SIG-M5 treated with dmso at 0.1 percent for 504 hours (cell line): Measurements from ENCODE around the gene MAPKAPK2.

Experiments
- DNase-seq: peaks from one replicate; lab custom pipeline; 2025; ENCODE audit not compliant: unreplicated experiment; lab: John Stamatoyannopoulos, UW

Gene MAPKAPK2

GRCh38 chr1:206717674-206717989 lies 32.9 kb downstream of the MAPKAPK2 start:
- no peak for DNase-seq

- no peak for DNase-seq
Observed at GRCh38 chr1:206719169-206719839, 34.6 kb downstream of the MAPKAPK2 start.

GRCh38 chr1:206721454-206721853 lies 36.7 kb downstream of the MAPKAPK2 start:
- no peak for DNase-seq

GRCh38 chr1:206722751-206723461 lies 38.2 kb downstream of the MAPKAPK2 start:
- no peak for DNase-seq

- DNase-seq = no peak
Observed at GRCh38 chr1:206723462-206723804, 38.7 kb downstream of the MAPKAPK2 start.

GRCh38 chr1:206723805-206724472 lies 39.2 kb downstream of the MAPKAPK2 start:
- DNase-seq = peak; percentile 64

- peak; percentile 80 for DNase-seq
Observed at GRCh38 chr1:206725109-206725963, 40.6 kb downstream of the MAPKAPK2 start.

GRCh38 chr1:206727981-206728696 lies 43.4 kb downstream of the MAPKAPK2 start:
- DNase-seq = no peak

- DNase-seq = no peak
Observed at GRCh38 chr1:206728697-206728987, 43.9 kb downstream of the MAPKAPK2 start.

GRCh38 chr1:206729050-206729449 lies 44.3 kb downstream of the MAPKAPK2 start:
- DNase-seq = no peak

GRCh38 chr1:206729507-206729906 lies 44.8 kb downstream of the MAPKAPK2 start:
- DNase-seq = no peak

- no peak for DNase-seq
Observed at GRCh38 chr1:206732508-206732907, 47.8 kb downstream of the MAPKAPK2 start.

GRCh38 chr1:206732992-206733391 lies 48.3 kb downstream of the MAPKAPK2 start:
- no peak for DNase-seq

- DNase-seq = peak; percentile 67
Observed at GRCh38 chr1:206734499-206735142, 49.9 kb downstream of the MAPKAPK2 start.

- DNase-seq = no peak
Observed at GRCh38 chr1:206735553-206736031, 50.9 kb downstream of the MAPKAPK2 start.

GRCh38 chr1:206736878-206737728 lies 52.4 kb downstream of the MAPKAPK2 start:
- no peak for DNase-seq

- no peak for DNase-seq
Observed at GRCh38 chr1:206737729-206738201, 53.1 kb downstream of the MAPKAPK2 start.

- DNase-seq = peak; percentile 32
Observed at GRCh38 chr1:206738370-206739366, 54.0 kb downstream of the MAPKAPK2 start.
